Muscle layer of duodenum (tissue), 2 donors: ENCODE measurements around the gene PRRG1.
"Not testable (repeated sequence)": the region's sequence is repeated elsewhere in the genome, so short reads cannot be mapped to it uniquely, and the experiment has no call there.

Source experiments
- H3K27ac ChIP-seq: one replicate; pipeline ENCODE4 v1.7.0; 2013; ENCODE audit warnings: mild to moderate bottlenecking, low read length
- H3K27me3 ChIP-seq: one replicate; pipeline ENCODE4 v1.7.0; 2013; ENCODE audit warnings: low read depth, mild to moderate bottlenecking, control low read depth, low read length
- H3K36me3 ChIP-seq, 2 donors: one replicate each; pipeline ENCODE4 v1.7.0; 2013; ENCODE audit warnings: low read length in 2 of 2, control low read depth in 1 of 2, mild to moderate bottlenecking in 1 of 2; ENCODE audit not compliant: insufficient read depth in 2 of 2, control insufficient read depth in 1 of 2
- H3K4me1 ChIP-seq, 2 donors: one replicate each; pipeline ENCODE4 v1.7.0; 2013; ENCODE audit warnings: low read length in 2 of 2, mild to moderate bottlenecking in 2 of 2, control low read depth in 1 of 2, moderate library complexity in 1 of 2; ENCODE audit not compliant: insufficient read depth in 2 of 2, control insufficient read depth in 1 of 2
- H3K4me3 ChIP-seq, 2 donors: one replicate each; pipeline ENCODE4 v1.7.0; 2013; ENCODE audit warnings: low read length in 2 of 2, low read depth in 1 of 2, mild to moderate bottlenecking in 1 of 2
- H3K9me3 ChIP-seq, 2 donors: one replicate each; pipeline ENCODE4 v1.7.0; 2013; ENCODE audit warnings: low read length in 2 of 2, control low read depth in 1 of 2, mild to moderate bottlenecking in 1 of 2; ENCODE audit not compliant: control insufficient read depth in 1 of 2
- donor health status: healthy.

The PRRG1 gene

DNA sequence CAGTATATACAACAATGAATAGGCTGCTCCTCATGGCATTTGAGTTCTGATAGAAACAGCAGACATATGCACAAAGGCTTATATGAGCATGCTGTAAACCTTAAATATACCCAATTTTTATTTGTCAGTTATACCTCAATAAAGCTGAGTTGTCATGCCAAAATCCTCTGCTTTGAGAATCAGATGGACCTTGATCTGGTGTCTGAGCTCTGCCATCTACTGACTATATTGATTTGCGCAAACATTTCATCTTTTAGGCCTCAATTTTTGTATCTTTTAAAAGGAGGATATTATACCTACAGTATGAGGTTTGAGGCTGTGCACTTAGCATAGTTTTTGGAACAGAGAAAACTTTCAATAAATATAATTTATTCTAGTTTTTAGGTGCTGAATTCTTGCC lies 85.2 kb downstream of the PRRG1 start:
- Histone ChIP-seq H3K4me1 (no peaks in the 10 kb centered on the region), H3K27ac (no peak overlapping the region), H3K27me3 (no peaks in the 10 kb centered on the region), H3K36me3 (no peaks in the 10 kb centered on the region), H3K4me3 (no peak overlapping the region), H3K9me3 (no peaks in the 10 kb centered on the region)

DNA sequence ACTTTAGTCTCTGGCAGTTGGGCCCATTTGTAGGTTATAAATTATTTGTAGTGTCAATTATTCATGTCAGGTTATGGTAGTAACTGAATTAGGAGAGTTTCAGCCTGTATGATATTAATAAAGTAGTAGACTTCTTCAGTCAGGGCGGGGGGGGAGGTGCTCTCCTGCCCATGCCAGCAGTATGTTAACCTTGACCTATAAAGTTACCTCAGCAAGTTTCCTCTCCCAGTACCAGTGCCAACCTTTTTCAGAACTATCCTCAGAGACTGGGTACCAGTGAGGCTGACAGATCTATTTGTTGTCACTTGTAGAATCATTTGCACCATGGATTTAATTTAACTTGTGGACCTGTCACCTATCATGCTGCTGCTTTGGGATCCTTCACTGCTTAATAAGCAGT lies 88.0 kb downstream of the PRRG1 start:
- Histone ChIP-seq H3K4me3 (no peak overlapping the region), H3K27me3 (no peaks in the 10 kb centered on the region), H3K4me1 (no peaks in the 10 kb centered on the region), H3K9me3 (no peaks in the 10 kb centered on the region), H3K27ac (no peak overlapping the region), H3K36me3 (peaks cover 0 to 4% of the 10 kb centered on the region in 2 donors)

DNA sequence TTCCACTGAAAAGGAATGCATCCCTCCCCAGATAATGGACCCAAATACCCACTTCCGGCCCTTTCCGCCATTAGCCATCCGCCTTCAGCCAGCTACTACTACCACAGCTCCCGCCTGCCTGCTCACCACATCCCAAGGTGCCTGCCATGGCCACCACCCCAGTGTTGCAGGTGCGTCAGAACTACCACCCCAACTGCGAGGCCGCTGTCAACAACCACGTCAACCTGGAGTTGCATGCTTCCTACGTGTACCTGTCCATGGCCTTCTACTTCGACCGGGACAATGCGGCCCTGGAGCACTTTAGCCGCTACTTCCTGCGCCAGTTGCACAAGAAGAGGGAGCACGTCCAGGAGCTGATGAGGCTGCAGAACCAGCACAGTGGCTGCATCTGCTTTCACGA lies 92.2 kb downstream of the PRRG1 start:
- H3K4me1 ChIP-seq: no peaks in the 10 kb centered on the region
- H3K27ac ChIP-seq: no peak overlapping the region
- no peak overlapping the region for H3K4me3 ChIP-seq
- no peaks in the 10 kb centered on the region for H3K27me3 ChIP-seq
- peaks cover 0 to 4% of the 10 kb centered on the region in 2 donors for H3K36me3 ChIP-seq
- no peaks in the 10 kb centered on the region for H3K9me3 ChIP-seq

DNA sequence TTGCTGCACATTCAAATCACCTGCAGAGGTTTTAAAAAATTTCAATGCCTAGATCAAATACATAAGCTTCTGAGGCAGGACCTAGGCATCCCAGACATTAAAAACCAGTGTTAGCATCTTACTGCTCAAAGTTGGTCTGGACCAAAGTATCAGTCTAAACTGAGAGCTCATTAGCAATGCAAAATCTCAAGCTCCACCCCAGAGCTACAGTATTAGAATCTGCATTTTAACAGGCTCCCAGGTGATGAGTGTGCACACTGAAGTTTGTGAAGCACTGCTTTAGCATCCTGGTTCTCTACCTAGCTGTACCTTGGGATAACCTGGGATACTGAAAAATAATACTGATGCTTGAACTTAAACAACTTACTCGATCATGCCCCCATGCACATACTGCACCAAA lies 96.0 kb downstream of the PRRG1 start:
- no peak overlapping the region for H3K27ac ChIP-seq
- H3K4me1 ChIP-seq: no peaks in the 10 kb centered on the region
- H3K36me3 ChIP-seq: peaks cover 0 to 4% of the 10 kb centered on the region in 2 donors
- no peak overlapping the region for H3K4me3 ChIP-seq
- H3K27me3 ChIP-seq: no peaks in the 10 kb centered on the region
- no peaks in the 10 kb centered on the region for H3K9me3 ChIP-seq

DNA sequence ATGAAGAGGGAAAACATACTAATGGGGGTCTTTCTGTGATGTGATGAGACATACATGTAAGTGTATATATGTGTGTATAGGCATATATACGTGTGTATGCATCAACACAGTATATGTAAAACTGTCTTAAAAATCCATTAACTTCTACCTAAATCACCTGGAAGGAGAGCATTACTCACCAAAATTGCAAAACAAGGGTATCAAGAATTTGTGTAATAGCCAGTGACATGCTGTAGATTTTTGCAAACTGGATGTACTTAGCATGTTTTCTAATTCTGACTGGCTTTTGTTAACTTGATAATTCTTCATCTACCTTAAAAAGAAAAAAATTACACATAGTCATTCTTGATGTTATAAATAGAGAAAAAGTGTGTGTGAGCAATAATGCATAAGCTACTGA lies 104.7 kb downstream of the PRRG1 start:
- Histone ChIP-seq H3K36me3 (no peaks in the 10 kb centered on the region), H3K27me3 (no peaks in the 10 kb centered on the region), H3K4me3 (no peak overlapping the region), H3K27ac (no peak overlapping the region), H3K4me1 (no peaks in the 10 kb centered on the region), H3K9me3 (no peaks in the 10 kb centered on the region)

DNA sequence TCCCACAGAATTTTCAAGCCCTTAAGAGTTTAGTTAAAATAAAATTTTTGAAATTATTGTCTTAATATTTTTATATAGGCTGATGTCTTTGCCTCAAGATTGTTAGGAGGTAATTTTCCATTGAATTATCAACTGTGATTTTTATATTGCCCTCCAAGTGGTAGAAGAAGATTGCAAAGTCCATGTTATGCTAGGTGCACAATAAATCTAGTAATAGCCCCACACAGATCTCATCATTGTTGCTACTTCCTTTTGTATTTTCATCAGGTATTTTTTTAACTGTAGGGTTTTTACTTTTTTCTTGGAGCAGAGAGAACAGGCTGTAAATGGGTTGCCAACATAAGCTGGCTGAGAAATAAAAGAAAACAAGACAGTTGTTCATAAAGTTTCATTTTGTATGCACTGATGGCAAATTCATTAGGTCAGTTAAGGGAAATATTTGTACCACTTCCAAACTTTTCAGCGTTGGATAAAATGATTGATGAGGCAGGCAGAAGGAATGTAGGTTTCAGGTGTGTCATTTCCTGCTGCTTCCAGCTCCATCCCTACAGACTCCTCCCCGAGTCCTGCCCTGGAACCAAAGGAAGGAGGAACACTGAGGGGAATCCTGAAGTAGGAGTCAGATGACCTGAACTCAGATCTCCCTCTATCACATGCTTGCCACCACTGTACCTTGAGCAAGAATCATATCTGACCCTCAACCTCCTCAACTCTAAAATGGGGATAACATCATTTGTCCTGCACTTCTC lies 105.5 kb downstream of the PRRG1 start:
- Histone ChIP-seq H3K27me3 (no peaks in the 10 kb centered on the region), H3K4me1 (no peaks in the 10 kb centered on the region), H3K9me3 (no peaks in the 10 kb centered on the region), H3K36me3 (no peaks in the 10 kb centered on the region), H3K4me3 (no peak overlapping the region), H3K27ac (no peak overlapping the region)

DNA sequence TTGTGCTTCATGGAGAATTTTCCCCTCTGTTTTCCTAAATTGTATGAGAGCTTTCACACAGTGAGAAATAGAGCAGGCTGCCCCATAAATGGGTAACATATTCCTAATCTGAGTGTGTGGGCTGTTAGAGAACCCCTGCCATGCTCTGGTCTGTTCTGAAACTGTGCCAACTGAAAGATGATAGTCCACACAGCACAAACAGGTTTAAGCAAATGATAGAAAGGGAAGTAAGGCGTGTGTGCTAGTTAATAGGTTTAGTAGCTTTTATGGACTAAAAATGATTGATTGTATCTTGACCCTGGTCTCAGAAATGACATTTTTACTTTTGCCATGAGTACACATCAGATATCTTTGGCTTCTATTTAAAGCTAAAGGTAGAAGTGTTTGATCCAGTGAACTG lies 106.2 kb downstream of the PRRG1 start:
- no peak overlapping the region for H3K4me3 ChIP-seq
- no peaks in the 10 kb centered on the region for H3K9me3 ChIP-seq
- H3K27ac ChIP-seq: no peak overlapping the region
- no peaks in the 10 kb centered on the region for H3K27me3 ChIP-seq
- no peaks in the 10 kb centered on the region for H3K36me3 ChIP-seq
- no peaks in the 10 kb centered on the region for H3K4me1 ChIP-seq

DNA sequence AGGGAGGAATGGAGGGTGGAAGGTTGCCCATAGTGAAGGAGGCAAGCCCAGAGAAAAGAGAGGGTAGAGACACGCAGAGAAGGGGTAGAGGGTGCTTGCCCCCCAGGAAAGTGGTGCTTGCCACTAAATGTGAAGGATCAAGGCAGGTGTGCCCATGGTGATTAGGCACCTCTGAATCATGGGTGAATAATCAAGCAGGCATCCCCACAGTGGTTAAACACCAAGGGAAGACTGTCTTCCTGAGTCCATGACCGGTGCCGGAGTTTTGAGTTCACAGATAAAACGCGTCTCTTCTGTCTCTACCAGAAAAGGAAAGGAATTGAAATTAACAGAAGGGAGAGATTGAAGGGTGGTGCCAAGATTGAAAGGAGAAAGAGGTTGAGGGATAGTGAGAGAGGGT lies 111.1 kb downstream of the PRRG1 start:
- H3K27ac ChIP-seq, H3K9me3 ChIP-seq, H3K36me3 ChIP-seq, H3K27me3 ChIP-seq, H3K4me3 ChIP-seq, H3K4me1 ChIP-seq: not testable (repeated sequence)

DNA sequence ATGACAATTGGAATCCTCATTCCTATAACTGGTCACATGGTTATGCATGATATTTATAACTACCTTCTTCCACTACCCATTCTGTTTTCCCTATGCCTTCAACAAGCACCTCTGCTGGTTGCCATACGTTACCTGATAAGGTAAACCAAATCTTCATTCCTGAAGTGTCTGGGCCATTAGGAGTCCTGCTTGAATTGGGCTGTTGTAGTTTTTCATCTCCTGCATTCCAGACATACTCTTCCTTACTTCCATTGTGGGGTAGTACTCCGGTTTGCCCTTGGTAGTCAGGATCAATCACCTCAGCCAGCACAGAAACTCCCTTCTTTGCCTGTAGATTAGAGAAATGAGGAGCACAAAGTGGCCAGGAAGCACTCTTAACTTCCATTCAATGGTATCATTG lies 113.2 kb downstream of the PRRG1 start:
- Histone ChIP-seq H3K27me3 (no peaks in the 10 kb centered on the region), H3K36me3 (no peaks in the 10 kb centered on the region), H3K9me3 (no peaks in the 10 kb centered on the region), H3K4me1 (no peaks in the 10 kb centered on the region), H3K27ac (no peak overlapping the region), H3K4me3 (no peak overlapping the region)

DNA sequence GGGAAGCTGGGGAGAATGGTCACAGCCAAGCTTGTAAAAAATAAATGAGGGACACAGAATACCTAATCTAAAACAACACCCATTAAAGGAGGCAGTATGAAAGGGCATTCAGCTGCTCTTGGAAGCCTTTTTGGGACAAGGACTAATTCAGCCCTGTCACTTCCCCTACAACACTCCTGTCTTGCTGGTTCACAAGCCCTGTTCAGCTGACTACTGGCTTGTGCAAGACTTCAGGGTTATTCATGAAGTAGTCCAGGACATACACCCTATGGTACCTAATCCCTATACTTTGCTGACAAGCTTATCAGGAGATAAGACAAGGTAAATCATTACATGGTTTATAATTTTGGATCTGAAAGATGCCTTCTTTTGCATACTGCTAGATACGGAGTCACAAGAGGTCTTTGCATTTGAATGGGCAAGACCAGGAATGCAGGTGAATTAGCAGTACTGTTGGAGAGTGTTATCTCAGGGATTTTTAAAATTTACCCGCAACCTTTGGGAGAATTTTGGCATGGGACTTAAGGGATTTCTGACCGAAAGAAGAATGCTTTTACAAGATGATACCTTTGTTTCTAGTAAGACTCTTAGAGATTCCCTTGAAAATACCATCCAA lies 119.1 kb downstream of the PRRG1 start:
- Histone ChIP-seq H3K27ac (no peak overlapping the region), H3K9me3 (no peaks in the 10 kb centered on the region), H3K27me3 (no peaks in the 10 kb centered on the region), H3K4me1 (no peaks in the 10 kb centered on the region), H3K36me3 (no peaks in the 10 kb centered on the region), H3K4me3 (no peak overlapping the region)

DNA sequence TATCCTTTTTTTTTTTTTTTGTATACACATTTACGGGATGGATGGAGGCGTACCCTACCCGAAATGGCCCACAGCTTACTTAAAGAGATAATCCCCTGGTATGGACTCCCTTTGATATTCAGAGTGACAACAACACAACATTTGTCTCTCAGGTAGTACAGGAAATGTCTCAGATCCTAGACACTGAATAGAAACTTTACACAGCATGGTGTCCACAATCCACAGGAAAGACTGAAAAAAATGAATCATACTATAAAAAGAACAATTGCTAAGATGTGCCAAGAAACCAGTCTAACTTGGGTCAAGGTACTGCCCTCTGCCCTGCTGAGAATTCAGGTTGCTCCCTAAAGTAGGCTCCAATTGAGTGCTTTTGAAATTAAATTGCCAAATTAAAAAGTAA lies 121.5 kb downstream of the PRRG1 start:
- no peak overlapping the region for H3K4me3 ChIP-seq
- no peaks in the 10 kb centered on the region for H3K9me3 ChIP-seq
- H3K4me1 ChIP-seq: no peaks in the 10 kb centered on the region
- no peaks in the 10 kb centered on the region for H3K36me3 ChIP-seq
- H3K27me3 ChIP-seq: no peaks in the 10 kb centered on the region
- no peak overlapping the region for H3K27ac ChIP-seq

DNA sequence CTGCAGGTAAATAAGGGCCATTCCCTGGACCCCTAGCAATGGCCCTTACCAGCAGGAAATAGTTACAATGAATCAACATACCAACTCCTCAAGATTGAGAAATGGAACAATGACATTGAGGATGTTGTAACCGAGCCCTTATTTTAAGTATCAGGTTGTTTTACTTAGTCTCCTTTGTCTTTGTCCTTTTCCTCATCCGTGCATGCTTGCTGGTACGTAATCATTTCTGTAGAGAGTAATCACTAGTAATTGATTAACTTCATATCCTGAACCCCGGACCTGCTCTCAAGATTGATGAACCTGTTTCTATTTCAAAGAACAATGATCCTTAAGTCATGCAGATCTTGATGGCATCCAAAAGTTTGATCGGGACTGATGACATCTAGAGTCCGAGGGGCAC lies 123.7 kb downstream of the PRRG1 start:
- no peak overlapping the region for H3K4me3 ChIP-seq
- no peak overlapping the region for H3K27ac ChIP-seq
- H3K36me3 ChIP-seq: no peaks in the 10 kb centered on the region
- H3K27me3 ChIP-seq: no peaks in the 10 kb centered on the region
- no peaks in the 10 kb centered on the region for H3K4me1 ChIP-seq
- H3K9me3 ChIP-seq: no peaks in the 10 kb centered on the region
